GM12878 (cell line): Measurements from ENCODE around the gene RAB25. TPM values are rescaled to one million over a fixed set of nuclear protein-coding genes. Genes with fewer than 3 reads are reported as not detected.
A peak's percentile ranks its signal among the peaks of the same experiment; 100 is the strongest.

Experiments
- EED ChIP-seq: sonication (generic); IDR thresholded peaks from 2 replicates; pipeline ENCODE4 v1.6.1; 2016; ENCODE audit warnings: antibody characterized with exemption, low read depth
- polyA plus RNA-seq, 11 experiments: library from polyadenylated mRNA; depleted of rRNA in 4 of 11; unstranded in 6 of 11; stranded (reverse) in 5 of 11; fragments of >200 nt; fragmentation: Nextera tagmentation in 4 of 11; fragmentation: Illumina TruSeq in 1 of 11; extraction: Ambion mirVana in 4 of 11; extraction: Trizol in 1 of 11; gene quantifications; 1 replicate in 1 of 11; 2 replicates in 10 of 11; pipeline versions ENCODE4 v1.2.1 to v1.2.3, GENCODE V29; 2011 to 2016; ENCODE audit warnings: inconsistent platforms in 2 of 11, missing spikeins in 2 of 11, low read depth in 1 of 11
- total RNA-seq, 4 experiments: library from RNA; depleted of rRNA in 3 of 4; stranded (reverse); fragments of >200 nt in 3 of 4; fragmentation: Illumina TruSeq in 1 of 4; extraction: Trizol in 1 of 4; gene quantifications; 2 replicates each; pipeline versions ENCODE4 v1.2.1 to v1.2.3, GENCODE V29; 2013 to 2021
- TF ChIP-seq, protein P1 (sequence below): fragments of 450-650 bp; IDR thresholded peaks from 2 replicates; pipeline ENCODE4 v1.6.1; 2017; ENCODE audit warnings: mild to moderate bottlenecking, moderate library complexity

Gene RAB25
- total and polyA plus RNA-seq, 10 of the 15 experiments (the other 5 are each of a cell fraction or from before 2014, with no cell fraction given), result 0.16 to 0.36 (median 0.22) TPM; not detected in 7

DNA sequence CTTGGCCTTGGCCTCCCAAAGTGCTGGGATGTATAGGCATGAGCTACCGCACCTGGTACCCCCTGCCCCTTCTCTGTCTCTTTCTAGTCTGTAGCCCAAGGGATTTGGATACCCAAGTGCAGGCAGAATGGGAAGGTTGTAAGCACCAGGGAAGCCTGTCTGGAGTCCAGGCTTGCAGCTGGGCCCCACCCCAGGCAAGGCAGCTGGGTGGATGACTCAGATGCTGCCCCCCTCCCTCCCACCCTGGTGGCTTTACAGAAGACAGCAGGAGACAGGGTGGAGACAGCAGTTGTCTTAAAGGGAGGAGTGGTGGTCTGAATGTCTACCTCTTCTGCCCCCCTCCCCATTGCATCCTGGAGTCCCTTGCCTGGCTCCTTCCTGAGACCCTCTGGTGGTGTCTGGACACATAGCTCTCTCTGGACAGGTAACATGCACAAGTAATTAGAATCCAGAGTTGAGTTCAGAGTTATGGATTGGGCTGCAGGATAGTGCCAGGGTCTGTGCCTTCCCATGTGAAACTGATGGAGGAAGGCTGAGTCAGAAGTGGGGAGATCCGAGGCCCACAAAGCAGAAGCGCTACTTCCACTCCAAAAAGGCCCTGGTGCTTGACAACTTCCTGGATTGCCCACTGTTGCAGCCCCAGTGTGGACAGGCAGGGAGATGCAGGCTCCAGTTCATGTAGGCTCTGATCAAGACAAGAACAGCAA, 58.7 kb downstream of the RAB25 start (continued):
- TF ChIP-seq, protein P1, sequence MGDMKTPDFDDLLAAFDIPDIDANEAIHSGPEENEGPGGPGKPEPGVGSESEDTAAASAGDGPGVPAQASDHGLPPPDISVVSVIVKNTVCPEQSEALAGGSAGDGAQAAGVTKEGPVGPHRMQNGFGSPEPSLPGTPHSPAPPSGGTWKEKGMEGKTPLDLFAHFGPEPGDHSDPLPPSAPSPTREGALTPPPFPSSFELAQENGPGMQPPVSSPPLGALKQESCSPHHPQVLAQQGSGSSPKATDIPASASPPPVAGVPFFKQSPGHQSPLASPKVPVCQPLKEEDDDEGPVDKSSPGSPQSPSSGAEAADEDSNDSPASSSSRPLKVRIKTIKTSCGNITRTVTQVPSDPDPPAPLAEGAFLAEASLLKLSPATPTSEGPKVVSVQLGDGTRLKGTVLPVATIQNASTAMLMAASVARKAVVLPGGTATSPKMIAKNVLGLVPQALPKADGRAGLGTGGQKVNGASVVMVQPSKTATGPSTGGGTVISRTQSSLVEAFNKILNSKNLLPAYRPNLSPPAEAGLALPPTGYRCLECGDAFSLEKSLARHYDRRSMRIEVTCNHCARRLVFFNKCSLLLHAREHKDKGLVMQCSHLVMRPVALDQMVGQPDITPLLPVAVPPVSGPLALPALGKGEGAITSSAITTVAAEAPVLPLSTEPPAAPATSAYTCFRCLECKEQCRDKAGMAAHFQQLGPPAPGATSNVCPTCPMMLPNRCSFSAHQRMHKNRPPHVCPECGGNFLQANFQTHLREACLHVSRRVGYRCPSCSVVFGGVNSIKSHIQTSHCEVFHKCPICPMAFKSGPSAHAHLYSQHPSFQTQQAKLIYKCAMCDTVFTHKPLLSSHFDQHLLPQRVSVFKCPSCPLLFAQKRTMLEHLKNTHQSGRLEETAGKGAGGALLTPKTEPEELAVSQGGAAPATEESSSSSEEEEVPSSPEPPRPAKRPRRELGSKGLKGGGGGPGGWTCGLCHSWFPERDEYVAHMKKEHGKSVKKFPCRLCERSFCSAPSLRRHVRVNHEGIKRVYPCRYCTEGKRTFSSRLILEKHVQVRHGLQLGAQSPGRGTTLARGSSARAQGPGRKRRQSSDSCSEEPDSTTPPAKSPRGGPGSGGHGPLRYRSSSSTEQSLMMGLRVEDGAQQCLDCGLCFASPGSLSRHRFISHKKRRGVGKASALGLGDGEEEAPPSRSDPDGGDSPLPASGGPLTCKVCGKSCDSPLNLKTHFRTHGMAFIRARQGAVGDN, result peak; percentile 72; the same call in 1 of the 2 replicates
- peak; percentile 90 for TF ChIP-seq EED
- TF ChIP-seq, all 136 proteins: peak for 15

Other genes starting within 250 kb of the RAB25 start
Only the 7 nearest of the 20 such genes appear.
- 71.2 and 84.4 TPM in 2 replicates for gene ARHGEF2, start 82.6 kb upstream of the RAB25 start, total RNA-seq (2014; rRNA removed)
- 40.4 and 44.9 TPM in 2 replicates for gene ARHGEF2, start 82.6 kb upstream of the RAB25 start, total RNA-seq (2014; rRNA removed; fragmentation: Illumina TruSeq; extraction: Trizol)
- 113 and 116 TPM in 2 replicates for gene ARHGEF2, start 82.6 kb upstream of the RAB25 start, total RNA-seq (2021)
- gene ARHGEF2, start 82.6 kb upstream of the RAB25 start, polyA plus RNA-seq (2011; rRNA removed), result 48.7 and 88.1 TPM in 2 replicates
- 64.4 and 80.8 TPM in 2 replicates for gene ARHGEF2, start 82.6 kb upstream of the RAB25 start, polyA plus RNA-seq (2014; fragmentation: Illumina TruSeq; extraction: Trizol)
- 10 to 100 TPM in 1 of 2 experiments, 1 to 10 TPM in 1; 8.1 to 10.6 TPM for gene ARHGEF2, start 82.6 kb upstream of the RAB25 start, polyA plus RNA-seq (2014; fragmentation: Nextera tagmentation; extraction: Ambion mirVana)
- gene ARHGEF2, start 82.6 kb upstream of the RAB25 start, polyA plus RNA-seq (2014; rRNA removed), result 87.0 and 89.9 TPM in 2 replicates
- 10 to 100 TPM; 57.1 to 58.9 TPM for gene ARHGEF2, start 82.6 kb upstream of the RAB25 start, polyA plus RNA-seq (2016; fragmentation: Nextera tagmentation; extraction: Ambion mirVana)
- 304 and 309 TPM in 2 replicates for gene SSR2, start 40.2 kb upstream of the RAB25 start, total RNA-seq (2014; rRNA removed)
- 253 and 257 TPM in 2 replicates for gene SSR2, start 40.2 kb upstream of the RAB25 start, total RNA-seq (2014; rRNA removed; fragmentation: Illumina TruSeq; extraction: Trizol)
- gene SSR2, start 40.2 kb upstream of the RAB25 start, total RNA-seq (2021), result 207 and 208 TPM in 2 replicates
- 434 and 553 TPM in 2 replicates for gene SSR2, start 40.2 kb upstream of the RAB25 start, polyA plus RNA-seq (2011; rRNA removed)
- 443 and 504 TPM in 2 replicates for gene SSR2, start 40.2 kb upstream of the RAB25 start, polyA plus RNA-seq (2014; fragmentation: Illumina TruSeq; extraction: Trizol)
- 100 to 1,000 TPM; 395 to 407 TPM for gene SSR2, start 40.2 kb upstream of the RAB25 start, polyA plus RNA-seq (2014; fragmentation: Nextera tagmentation; extraction: Ambion mirVana)
- 300 and 320 TPM in 2 replicates for gene SSR2, start 40.2 kb upstream of the RAB25 start, polyA plus RNA-seq (2014; rRNA removed)
- gene SSR2, start 40.2 kb upstream of the RAB25 start, polyA plus RNA-seq (2016; fragmentation: Nextera tagmentation; extraction: Ambion mirVana), result 100 to 1,000 TPM; 226 to 238 TPM
- 18.7 and 19.6 TPM in 2 replicates for gene UBQLN4, start 7.4 kb upstream of the RAB25 start, total RNA-seq (2014; rRNA removed)
- 14.9 and 15.9 TPM in 2 replicates for gene UBQLN4, start 7.4 kb upstream of the RAB25 start, total RNA-seq (2014; rRNA removed; fragmentation: Illumina TruSeq; extraction: Trizol)
- gene UBQLN4, start 7.4 kb upstream of the RAB25 start, total RNA-seq (2021), result 31.9 and 37.3 TPM in 2 replicates
- gene UBQLN4, start 7.4 kb upstream of the RAB25 start, polyA plus RNA-seq (2011; rRNA removed), result 32.5 and 44.6 TPM in 2 replicates
- 24.9 and 27.3 TPM in 2 replicates for gene UBQLN4, start 7.4 kb upstream of the RAB25 start, polyA plus RNA-seq (2014; fragmentation: Illumina TruSeq; extraction: Trizol)
- gene UBQLN4, start 7.4 kb upstream of the RAB25 start, polyA plus RNA-seq (2014; fragmentation: Nextera tagmentation; extraction: Ambion mirVana), result 10 to 100 TPM; 10.0 to 17.3 TPM
- 31.2 and 32.8 TPM in 2 replicates for gene UBQLN4, start 7.4 kb upstream of the RAB25 start, polyA plus RNA-seq (2014; rRNA removed)
- 10 to 100 TPM; 18.9 to 20.6 TPM for gene UBQLN4, start 7.4 kb upstream of the RAB25 start, polyA plus RNA-seq (2016; fragmentation: Nextera tagmentation; extraction: Ambion mirVana)
- 76.3 and 90.3 TPM in 2 replicates for gene LAMTOR2, start 6.4 kb upstream of the RAB25 start, total RNA-seq (2014; rRNA removed)
- gene LAMTOR2, start 6.4 kb upstream of the RAB25 start, total RNA-seq (2014; rRNA removed; fragmentation: Illumina TruSeq; extraction: Trizol), result 77.3 and 80.2 TPM in 2 replicates
- gene LAMTOR2, start 6.4 kb upstream of the RAB25 start, total RNA-seq (2021), result 73.5 and 73.9 TPM in 2 replicates
- gene LAMTOR2, start 6.4 kb upstream of the RAB25 start, polyA plus RNA-seq (2011; rRNA removed), result 37.4 and 72.0 TPM in 2 replicates
- 34.9 and 71.9 TPM in 2 replicates for gene LAMTOR2, start 6.4 kb upstream of the RAB25 start, polyA plus RNA-seq (2014; fragmentation: Illumina TruSeq; extraction: Trizol)
- 100 to 1,000 TPM; 225 to 264 TPM for gene LAMTOR2, start 6.4 kb upstream of the RAB25 start, polyA plus RNA-seq (2014; fragmentation: Nextera tagmentation; extraction: Ambion mirVana)
- 104 and 123 TPM in 2 replicates for gene LAMTOR2, start 6.4 kb upstream of the RAB25 start, polyA plus RNA-seq (2014; rRNA removed)
- gene LAMTOR2, start 6.4 kb upstream of the RAB25 start, polyA plus RNA-seq (2016; fragmentation: Nextera tagmentation; extraction: Ambion mirVana), result 100 to 1,000 TPM; 139 to 160 TPM
- gene MEX3A, start 21.3 kb downstream of the RAB25 start, total RNA-seq (2014; rRNA removed), result 1.6 and 2.1 TPM in 2 replicates
- gene MEX3A, start 21.3 kb downstream of the RAB25 start, total RNA-seq (2014; rRNA removed; fragmentation: Illumina TruSeq; extraction: Trizol), result 1.6 and 1.8 TPM in 2 replicates
- gene MEX3A, start 21.3 kb downstream of the RAB25 start, total RNA-seq (2021), result 5.1 and 5.9 TPM in 2 replicates
- gene MEX3A, start 21.3 kb downstream of the RAB25 start, polyA plus RNA-seq (2011; rRNA removed), result 2.3 and 2.8 TPM in 2 replicates
- 3.2 and 4.0 TPM in 2 replicates for gene MEX3A, start 21.3 kb downstream of the RAB25 start, polyA plus RNA-seq (2014; fragmentation: Illumina TruSeq; extraction: Trizol)
- gene MEX3A, start 21.3 kb downstream of the RAB25 start, polyA plus RNA-seq (2014; fragmentation: Nextera tagmentation; extraction: Ambion mirVana), result under 1 TPM; 0.11 to 0.27 TPM
- 3.2 and 3.3 TPM in 2 replicates for gene MEX3A, start 21.3 kb downstream of the RAB25 start, polyA plus RNA-seq (2014; rRNA removed)
- gene MEX3A, start 21.3 kb downstream of the RAB25 start, polyA plus RNA-seq (2016; fragmentation: Nextera tagmentation; extraction: Ambion mirVana), result under 1 TPM; 0.48 to 0.49 TPM
- gene LMNA, start 53.6 kb downstream of the RAB25 start, total RNA-seq (2014; rRNA removed), result 130 and 136 TPM in 2 replicates
- gene LMNA, start 53.6 kb downstream of the RAB25 start, total RNA-seq (2014; rRNA removed; fragmentation: Illumina TruSeq; extraction: Trizol), result 31.6 and 35.1 TPM in 2 replicates
- 188 and 189 TPM in 2 replicates for gene LMNA, start 53.6 kb downstream of the RAB25 start, total RNA-seq (2021)
- gene LMNA, start 53.6 kb downstream of the RAB25 start, polyA plus RNA-seq (2011; rRNA removed), result 37.3 and 52.9 TPM in 2 replicates
- 9.6 and 30.1 TPM in 2 replicates for gene LMNA, start 53.6 kb downstream of the RAB25 start, polyA plus RNA-seq (2014; fragmentation: Illumina TruSeq; extraction: Trizol)
- 1 to 10 TPM in 1 of 2 experiments, under 1 TPM in 1; 0.42 to 6.0 TPM for gene LMNA, start 53.6 kb downstream of the RAB25 start, polyA plus RNA-seq (2014; fragmentation: Nextera tagmentation; extraction: Ambion mirVana)
- gene LMNA, start 53.6 kb downstream of the RAB25 start, polyA plus RNA-seq (2014; rRNA removed), result 101 and 109 TPM in 2 replicates
- 100 to 1,000 TPM; 320 to 334 TPM for gene LMNA, start 53.6 kb downstream of the RAB25 start, polyA plus RNA-seq (2016; fragmentation: Nextera tagmentation; extraction: Ambion mirVana)
- gene SEMA4A, start 92.4 kb downstream of the RAB25 start, total RNA-seq (2014; rRNA removed), result 24.4 and 36.5 TPM in 2 replicates
- 16.5 and 17.2 TPM in 2 replicates for gene SEMA4A, start 92.4 kb downstream of the RAB25 start, total RNA-seq (2014; rRNA removed; fragmentation: Illumina TruSeq; extraction: Trizol)
- 46.3 and 52.1 TPM in 2 replicates for gene SEMA4A, start 92.4 kb downstream of the RAB25 start, total RNA-seq (2021)
- 10.5 and 20.9 TPM in 2 replicates for gene SEMA4A, start 92.4 kb downstream of the RAB25 start, polyA plus RNA-seq (2011; rRNA removed)
- 25.7 and 31.2 TPM in 2 replicates for gene SEMA4A, start 92.4 kb downstream of the RAB25 start, polyA plus RNA-seq (2014; fragmentation: Illumina TruSeq; extraction: Trizol)
- gene SEMA4A, start 92.4 kb downstream of the RAB25 start, polyA plus RNA-seq (2014; fragmentation: Nextera tagmentation; extraction: Ambion mirVana), result 1 to 10 TPM; 2.6 to 3.4 TPM
- 34.4 and 38.4 TPM in 2 replicates for gene SEMA4A, start 92.4 kb downstream of the RAB25 start, polyA plus RNA-seq (2014; rRNA removed)
- gene SEMA4A, start 92.4 kb downstream of the RAB25 start, polyA plus RNA-seq (2016; fragmentation: Nextera tagmentation; extraction: Ambion mirVana), result 10 to 100 TPM; 60.3 to 64.2 TPM